GM12878 (cell line): ENCODE data around the gene RHOXF2B. TPM values are rescaled to one million over a fixed set of nuclear protein-coding genes. Genes with fewer than 3 reads are reported as not detected.

Experiments
- ATAC-seq: fragments of 200-7000 bp; cut with Tn5 transposase; 3 replicates; pipeline ENCODE4 v1.9.1; 2020; ENCODE audit warnings: mild to moderate bottlenecking, moderate library complexity
- BruUV-seq: library from RNA; stranded (reverse); fragments of 400-500 nt; replicated peaks from 2 replicates; lab custom pipeline; 2021; lab: Mats Ljungman, UMichigan
- CTCF ChIA-PET: fragments of 300-600 bp; sonication (Branson Sonifier 250); formaldehyde crosslinking; extraction: SDS; loops from one replicate; lab custom pipeline; 2021; ENCODE audit warnings: inconsistent platforms; lab: Yijun Ruan, JAX
- POLR2A ChIA-PET: fragments of 350-600 bp; formaldehyde crosslinking; extraction: SDS; loops from one replicate; lab custom pipeline; 2021; ENCODE audit warnings: inconsistent platforms; lab: Charles Lee
- RAD21 ChIA-PET: fragments of 300-600 bp; sonication (Branson Sonifier 250); formaldehyde crosslinking; loops from one replicate; lab custom pipeline; 2023; ENCODE audit warnings: antibody characterized with exemption; ENCODE audit not compliant: unreplicated experiment; lab: Charles Lee
- SMC1A ChIA-PET: fragments of 300-600 bp; sonication (Branson Sonifier 250); formaldehyde crosslinking; loops from one replicate; lab custom pipeline; 2023; ENCODE audit not compliant: unreplicated experiment, uncharacterized antibody; lab: Charles Lee
- DNase-seq: peaks from one replicate; pipeline ENCODE4 v3.0.0-alpha.2; 2011; ENCODE audit warnings: low read depth, low spot score
- FAIRE-seq: peaks from 3 replicates; lab custom pipeline; 2011; peaks lifted over from hg19 to GRCh38; lab: Jason Lieb, UNC
- H2AFZ ChIP-seq: 2 replicates; pipeline ENCODE4 v1.6.0; 2011; ENCODE audit warnings: low read depth, low read length, control low read depth; ENCODE audit not compliant: control insufficient read depth
- H3K27ac ChIP-seq: 2 replicates; pipeline ENCODE4 v1.5.1; 2011; ENCODE audit warnings: control low read depth; ENCODE audit not compliant: control insufficient read depth, insufficient read depth
- H3K27me3 ChIP-seq, 2 experiments: replicated peaks in 1 of 2; 2 replicates each; pipeline versions ENCODE4 v1.6.0 to v1.6.1; 2011; ENCODE audit warnings: low read length in 1 of 2; ENCODE audit not compliant: control insufficient read depth in 2 of 2, insufficient read depth in 2 of 2
- H3K36me3 ChIP-seq, 2 experiments: 2 replicates each; pipeline ENCODE4 v1.5.1; 2011; ENCODE audit warnings: low read length in 1 of 2; ENCODE audit not compliant: control insufficient read depth in 2 of 2, insufficient read depth in 2 of 2
- H3K4me1 ChIP-seq: 2 replicates; pipeline ENCODE4 v1.6.1; 2011; ENCODE audit warnings: mild to moderate bottlenecking, low read length, moderate library complexity, mixed read lengths; ENCODE audit not compliant: control insufficient read depth, insufficient read depth
- H3K4me2 ChIP-seq: 2 replicates; pipeline ENCODE4 v1.6.0; 2011; ENCODE audit warnings: control low read depth; ENCODE audit not compliant: control insufficient read depth, insufficient read depth
- H3K4me3 ChIP-seq: fragments of 200-600 bp; sonication (generic); 2 replicates; pipeline ENCODE4 v1.5.1; 2016
- H3K79me2 ChIP-seq: 2 replicates; pipeline ENCODE4 v1.6.0; 2011; ENCODE audit warnings: low read length; ENCODE audit not compliant: control insufficient read depth, insufficient read depth
- H3K9ac ChIP-seq: 2 replicates; pipeline ENCODE4 v1.8.0; 2011; ENCODE audit warnings: low read length, control low read depth, mixed read lengths; ENCODE audit not compliant: control insufficient read depth, insufficient read depth
- H3K9me3 ChIP-seq: replicated peaks from 3 replicates; pipeline ENCODE4 v1.5.1; 2011; ENCODE audit warnings: mild to moderate bottlenecking, low read length; ENCODE audit not compliant: control insufficient read depth, insufficient read depth
- H4K20me1 ChIP-seq: 2 replicates; pipeline ENCODE4 v1.6.0; 2011; ENCODE audit not compliant: control insufficient read depth, insufficient read depth
- ASH2L ChIP-seq: fragments of 300-600, 200-600 bp; sonication (generic); IDR thresholded peaks from 2 replicates; pipeline ENCODE4 v1.6.1; 2017; ENCODE audit warnings: low read depth, mild to moderate bottlenecking, borderline replicate concordance
- BACH1 ChIP-seq: fragments of 450-650 bp; IDR thresholded peaks from 2 replicates; pipeline ENCODE4 v1.6.1; 2017; ENCODE audit warnings: mild to moderate bottlenecking, borderline replicate concordance
- BRCA1 ChIP-seq: IDR thresholded peaks from 2 replicates; pipeline ENCODE4 v1.6.1; 2011; ENCODE audit warnings: low read depth, low read length, improper control_type of control experiment
- CBX3 ChIP-seq: fragments of 200-600 bp; sonication (generic); IDR thresholded peaks from 2 replicates; pipeline ENCODE4 v1.6.1; 2016; ENCODE audit warnings: low read depth, borderline replicate concordance
- CEBPB ChIP-seq, 2 experiments: fragments of 150-350 bp in 1 of 2; IDR thresholded peaks; 2 replicates each; pipeline ENCODE4 v1.6.1; 2012 to 2014; ENCODE audit warnings: low read depth in 2 of 2, low read length in 2 of 2, borderline replicate concordance in 1 of 2, inconsistent platforms in 1 of 2
- EED ChIP-seq: sonication (generic); IDR thresholded peaks from 2 replicates; pipeline ENCODE4 v1.6.1; 2016; ENCODE audit warnings: antibody characterized with exemption, low read depth
- FOS ChIP-seq: IDR thresholded peaks from 3 replicates; pipeline ENCODE4 v1.6.1; 2011; ENCODE audit warnings: borderline replicate concordance; ENCODE audit not compliant: insufficient read length; ENCODE audit errors: extremely low read depth
- IKZF1 ChIP-seq: fragments of 450-650 bp; conservative IDR thresholded peaks from 2 replicates; pipeline ENCODE4 v1.6.1; 2017; ENCODE audit warnings: antibody characterized with exemption, mild to moderate bottlenecking
- JUND ChIP-seq: IDR thresholded peaks from 2 replicates; pipeline ENCODE4 v1.6.1; 2012; ENCODE audit warnings: low read depth, mild to moderate bottlenecking, low read length, improper control_type of control experiment, moderate library complexity
- NBN ChIP-seq: fragments of 450-650 bp; IDR thresholded peaks from 2 replicates; pipeline ENCODE4 v1.6.1; 2016
- NFYB ChIP-seq: IDR thresholded peaks from 2 replicates; pipeline ENCODE4 v1.6.1; 2011; ENCODE audit warnings: low read depth, mild to moderate bottlenecking, low read length, improper control_type of control experiment, moderate library complexity; ENCODE audit not compliant: insufficient read depth
- POLR2AphosphoS5 ChIP-seq: IDR thresholded peaks from 2 replicates; pipeline ENCODE4 v1.6.1; 2011; ENCODE audit warnings: mild to moderate bottlenecking, low read length, inconsistent platforms
- RELA ChIP-seq: fragments of 450-650 bp; IDR thresholded peaks from 2 replicates; pipeline ENCODE4 v1.8.0; 2014; ENCODE audit warnings: borderline replicate concordance; ENCODE audit not compliant: partially characterized antibody
- SP1 ChIP-seq: IDR thresholded peaks from one replicate; pipeline ENCODE4 v1.6.1; 2011; ENCODE audit warnings: low read depth, low read length
- SREBF2 ChIP-seq: IDR thresholded peaks from 2 replicates; pipeline ENCODE4 v1.6.1; 2012; ENCODE audit warnings: mild to moderate bottlenecking, low read length
- STAT3 ChIP-seq: IDR thresholded peaks from 2 replicates; pipeline ENCODE4 v1.6.1; 2011; ENCODE audit warnings: low read depth, low read length, improper control_type of control experiment
- WGBS: methylation state at CpG from one replicate; pipeline ENCODE4 v1.1.6; 2016; ENCODE audit warnings: low lambda C conversion rate; ENCODE audit not compliant: insufficient replicate concordance, insufficient coverage; ENCODE audit errors: missing lambda C conversion rate; 5-methylcytosine and 5-hydroxymethylcytosine counted together
- in situ Hi-C: fragments of 300-500 bp; cut with MboI; formaldehyde crosslinking; loops from 9 replicates; pipeline ENCODE4 v1.14.3; 2018; ENCODE audit warnings: mixed read lengths
- intact Hi-C: fragments of 100-400 bp; cut with micrococcal nuclease; formaldehyde crosslinking; loops from one replicate; pipeline ENCODE4 v1.14.2; 2022; ENCODE audit not compliant: unreplicated experiment
- polyA plus RNA-seq, 11 experiments: library from polyadenylated mRNA; depleted of rRNA in 4 of 11; unstranded in 6 of 11; stranded (reverse) in 5 of 11; fragments of >200 nt; fragmentation: Nextera tagmentation in 4 of 11; fragmentation: Illumina TruSeq in 1 of 11; extraction: Ambion mirVana in 4 of 11; extraction: Trizol in 1 of 11; gene quantifications; 1 replicate in 1 of 11; 2 replicates in 10 of 11; pipeline versions ENCODE4 v1.2.1 to v1.2.3, GENCODE V29; 2011 to 2016; ENCODE audit warnings: inconsistent platforms in 2 of 11, missing spikeins in 2 of 11, low read depth in 1 of 11
- total RNA-seq, 4 experiments: library from RNA; depleted of rRNA in 3 of 4; stranded (reverse); fragments of >200 nt in 3 of 4; fragmentation: Illumina TruSeq in 1 of 4; extraction: Trizol in 1 of 4; gene quantifications; 2 replicates each; pipeline versions ENCODE4 v1.2.1 to v1.2.3, GENCODE V29; 2013 to 2021
- TF ChIP-seq, protein P1 (sequence below): IDR thresholded peaks from 2 replicates; pipeline ENCODE4 v1.6.1; 2011; ENCODE audit warnings: low read depth, mild to moderate bottlenecking, low read length, moderate library complexity, borderline replicate concordance; ENCODE audit errors: extremely low read depth
- TF ChIP-seq, protein P2 (sequence below): fragments of 450-650 bp; formaldehyde crosslinking; IDR thresholded peaks from 2 replicates; pipeline ENCODE4 v1.4.0; 2020; ENCODE audit warnings: mild to moderate bottlenecking, moderate library complexity

The RHOXF2B gene
- total and polyA plus RNA-seq, 10 of the 15 experiments (the other 5 are each of a cell fraction or from before 2014, with no cell fraction given), result 0.03 to 0.08 TPM; not detected in 8

DNA sequence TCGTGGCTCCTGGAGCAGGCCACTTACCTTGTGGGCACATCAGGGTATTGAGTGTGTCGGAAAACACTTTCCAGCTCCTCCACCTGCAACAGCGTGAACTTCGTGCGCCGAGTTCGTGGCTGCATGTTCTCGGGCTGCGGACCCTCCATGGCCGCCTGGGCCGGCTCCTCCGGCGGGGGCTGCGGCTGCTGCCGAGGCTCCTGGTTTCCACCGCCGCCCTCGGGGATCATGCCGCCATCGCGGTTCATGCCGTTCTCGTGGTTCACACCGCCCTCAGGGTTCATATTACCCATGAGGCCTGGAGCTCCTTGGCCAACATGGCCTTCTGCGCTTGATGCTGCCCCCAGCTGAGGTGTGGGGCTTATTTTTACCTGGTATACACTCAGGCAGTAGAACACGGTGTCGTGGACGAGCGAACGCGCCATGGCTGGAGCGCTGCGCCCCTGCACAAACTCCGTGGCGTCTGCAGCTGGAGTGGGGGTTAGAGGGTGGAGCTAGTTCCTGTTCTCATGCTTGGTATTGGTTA is 38.0 kb upstream of the RHOXF2B start, which contains the start of gene RHOXF1:
Gene RHOXF1 (minus strand): TSS at position 476 of the 526 bp plus-strand sequence. CDS start 51 bp downstream, at position 425.
- FAIRE-seq (no peak), ATAC-seq (no peak), DNase-seq (no peak)
- RAD21 ChIA-PET, result no interaction called here
- CTCF ChIA-PET, result no interaction called here
- SMC1A ChIA-PET, result no interaction called here
- intact Hi-C loops (no loop called here), in situ Hi-C loops (loop anchor here (25.0 kb wide), 1 partner anchor 97 kb away; no protein-coding TSS in a partner anchor)
- H4K20me1 ChIP-seq, result no peaks in the 10 kb centered on the region
- H2AFZ ChIP-seq, result no peak within 1 kb of the TSS
- POLR2A ChIA-PET, result no interaction called here
- H3K79me2 ChIP-seq, result no peaks in the 10 kb centered on the region
- no TSS peak for BruUV-seq
- no peak within 1 kb of the TSS for H3K27ac ChIP-seq
- no peak for TF ChIP-seq JUND
- no peak for TF ChIP-seq SP1
- TF ChIP-seq CBX3, result no peak
- no peak for TF ChIP-seq RELA
- no peak for TF ChIP-seq EED
- TF ChIP-seq IKZF1, result no peak
- TF ChIP-seq NBN, result no peak
- TF ChIP-seq BACH1, result no peak
- TF ChIP-seq, protein P1, sequence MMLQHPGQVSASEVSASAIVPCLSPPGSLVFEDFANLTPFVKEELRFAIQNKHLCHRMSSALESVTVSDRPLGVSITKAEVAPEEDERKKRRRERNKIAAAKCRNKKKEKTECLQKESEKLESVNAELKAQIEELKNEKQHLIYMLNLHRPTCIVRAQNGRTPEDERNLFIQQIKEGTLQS, result no peak
- TF ChIP-seq NFYB, result no peak
- TF ChIP-seq BRCA1, result no peak
- no peak for TF ChIP-seq POLR2AphosphoS5
- no peak for TF ChIP-seq FOS
- TF ChIP-seq SREBF2, result no peak
- TF ChIP-seq ASH2L, result no peak
- no peak for TF ChIP-seq CEBPB (IDR thresholded peaks at IDR 0.05; ENCODE audit: borderline replicate concordance in 1 of 2, low read depth in 2 of 2, low read length in 2 of 2)
- TF ChIP-seq, protein P2, sequence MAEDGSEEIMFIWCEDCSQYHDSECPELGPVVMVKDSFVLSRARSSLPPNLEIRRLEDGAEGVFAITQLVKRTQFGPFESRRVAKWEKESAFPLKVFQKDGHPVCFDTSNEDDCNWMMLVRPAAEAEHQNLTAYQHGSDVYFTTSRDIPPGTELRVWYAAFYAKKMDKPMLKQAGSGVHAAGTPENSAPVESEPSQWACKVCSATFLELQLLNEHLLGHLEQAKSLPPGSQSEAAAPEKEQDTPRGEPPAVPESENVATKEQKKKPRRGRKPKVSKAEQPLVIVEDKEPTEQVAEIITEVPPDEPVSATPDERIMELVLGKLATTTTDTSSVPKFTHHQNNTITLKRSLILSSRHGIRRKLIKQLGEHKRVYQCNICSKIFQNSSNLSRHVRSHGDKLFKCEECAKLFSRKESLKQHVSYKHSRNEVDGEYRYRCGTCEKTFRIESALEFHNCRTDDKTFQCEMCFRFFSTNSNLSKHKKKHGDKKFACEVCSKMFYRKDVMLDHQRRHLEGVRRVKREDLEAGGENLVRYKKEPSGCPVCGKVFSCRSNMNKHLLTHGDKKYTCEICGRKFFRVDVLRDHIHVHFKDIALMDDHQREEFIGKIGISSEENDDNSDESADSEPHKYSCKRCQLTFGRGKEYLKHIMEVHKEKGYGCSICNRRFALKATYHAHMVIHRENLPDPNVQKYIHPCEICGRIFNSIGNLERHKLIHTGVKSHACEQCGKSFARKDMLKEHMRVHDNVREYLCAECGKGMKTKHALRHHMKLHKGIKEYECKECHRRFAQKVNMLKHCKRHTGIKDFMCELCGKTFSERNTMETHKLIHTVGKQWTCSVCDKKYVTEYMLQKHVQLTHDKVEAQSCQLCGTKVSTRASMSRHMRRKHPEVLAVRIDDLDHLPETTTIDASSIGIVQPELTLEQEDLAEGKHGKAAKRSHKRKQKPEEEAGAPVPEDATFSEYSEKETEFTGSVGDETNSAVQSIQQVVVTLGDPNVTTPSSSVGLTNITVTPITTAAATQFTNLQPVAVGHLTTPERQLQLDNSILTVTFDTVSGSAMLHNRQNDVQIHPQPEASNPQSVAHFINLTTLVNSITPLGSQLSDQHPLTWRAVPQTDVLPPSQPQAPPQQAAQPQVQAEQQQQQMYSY (CRISPR knock-in tag), result no peak
- no peak for TF ChIP-seq STAT3
- H3K27me3 ChIP-seq, result no peaks in the 10 kb centered on the region
- H3K9me3 ChIP-seq, result no peaks in the 10 kb centered on the region; the same call in 2 of the 3 replicates
- H3K4me2 ChIP-seq, result no peak within 1 kb of the TSS
- no peak within 1 kb of the TSS for H3K9ac ChIP-seq
- no peak within 1 kb of the TSS for H3K4me3 ChIP-seq
- H3K4me1 ChIP-seq, result no peaks in the 10 kb centered on the region
- H3K36me3 ChIP-seq, result no peaks in the 10 kb centered on the region
- 85% methylated on average over 17 of the region's 35 CpGs for WGBS
